Testis (tissue), 2 donors: ENCODE measurements around the gene DPF3.

Source experiments
- CTCF ChIP-seq, 3 experiments: fragments of 450-650 bp in 2 of 3; fragments of 200-600 bp in 1 of 3; sonication (generic) in 1 of 3; IDR thresholded peaks; one replicate each; pipeline ENCODE4 v1.5.1; 2016 to 2019; ENCODE audit warnings: antibody characterized with exemption in 3 of 3, mild to moderate bottlenecking in 2 of 3, moderate library complexity in 1 of 3
- POLR2A ChIP-seq: fragments of 450-650 bp; IDR thresholded peaks from one replicate; pipeline ENCODE4 v1.6.1; 2017; ENCODE audit warnings: antibody characterized with exemption, mild to moderate bottlenecking, moderate library complexity

- TF ChIP-seq CTCF (IDR thresholded peaks at IDR 0.05) = no peak
- TF ChIP-seq POLR2A = no peak
These were observed 231.7 kb downstream of the DPF3 start for GRCh38 chr14:72662214-72662613.
